CD4-positive, alpha-beta T cell (primary cell): ENCODE data around the gene ALDH1A2. TPM values are rescaled to one million over a fixed set of nuclear protein-coding genes. Genes with fewer than 3 reads are reported as not detected.

Source experiments
- ATAC-seq: fragments of 200-7000 bp; cut with Tn5 transposase; one replicate; pipeline ENCODE4 v1.10.0; 2022; ENCODE audit warnings: mild to moderate bottlenecking; ENCODE audit not compliant: poor library complexity
- CTCF ChIA-PET: fragments of 350-600 bp; sonication (Branson Sonifier 250); formaldehyde crosslinking; loops from one replicate; lab custom pipeline; 2021; ENCODE audit warnings: antibody characterized with exemption, inconsistent platforms; lab: Charles Lee
- POLR2A ChIA-PET: fragments of 350-600 bp; sonication (Branson Sonifier 250); formaldehyde crosslinking; loops from one replicate; lab custom pipeline; 2021; ENCODE audit warnings: antibody characterized with exemption, inconsistent platforms; lab: Charles Lee
- DNase-seq, 14 experiments: peaks; one replicate each; pipeline ENCODE4 v3.0.0-alpha.2; 2013 to 2020; ENCODE audit warnings: mixed read lengths in 2 of 14
- H3K27ac ChIP-seq, 2 donors: one replicate each; pipeline versions ENCODE4 v1.5.1 to v1.7.0; 2013; ENCODE audit warnings: low read length in 2 of 2, low read depth in 1 of 2, mild to moderate bottlenecking in 1 of 2
- H3K27me3 ChIP-seq, 2 experiments: 1 replicate in 1 of 2; 2 replicates in 1 of 2; pipeline versions ENCODE4 v1.6.1 to v1.7.0; 2013; ENCODE audit warnings: low read length in 2 of 2, control low read depth in 1 of 2, mild to moderate bottlenecking in 1 of 2, moderate library complexity in 1 of 2; ENCODE audit not compliant: insufficient read depth in 2 of 2, control insufficient read depth in 1 of 2
- H3K36me3 ChIP-seq: one replicate; pipeline ENCODE4 v1.6.1; 2013; ENCODE audit warnings: low read length, control low read depth; ENCODE audit not compliant: insufficient read depth
- H3K4me1 ChIP-seq: one replicate; pipeline ENCODE4 v1.6.1; 2013; ENCODE audit warnings: low read length, control low read depth; ENCODE audit not compliant: insufficient read depth
- H3K4me3 ChIP-seq: one replicate; pipeline ENCODE4 v1.5.1; 2013; ENCODE audit warnings: mild to moderate bottlenecking, low read length, moderate library complexity
- H3K9me3 ChIP-seq, 2 experiments: 1 replicate in 1 of 2; 2 replicates in 1 of 2; pipeline versions ENCODE4 v1.6.1 to v1.7.0; 2013; ENCODE audit warnings: low read length in 2 of 2, mild to moderate bottlenecking in 2 of 2, control low read depth in 1 of 2, moderate library complexity in 1 of 2; ENCODE audit not compliant: control insufficient read depth in 1 of 2, insufficient read depth in 1 of 2
- H3K27ac Mint-ChIP-seq: one replicate; pipeline ENCODE4 v1.8.0; 2020; ENCODE audit warnings: mixed read lengths
- H3K27me3 Mint-ChIP-seq: one replicate; pipeline ENCODE4 v1.8.0; 2021; ENCODE audit warnings: mixed read lengths
- H3K36me3 Mint-ChIP-seq: one replicate; pipeline ENCODE4 v1.8.0; 2021; ENCODE audit warnings: low read depth, mixed read lengths
- H3K4me1 Mint-ChIP-seq: one replicate; pipeline ENCODE4 v1.8.0; 2021; ENCODE audit warnings: low read depth, mixed read lengths
- H3K4me3 Mint-ChIP-seq: one replicate; pipeline ENCODE4 v1.8.0; 2020; ENCODE audit warnings: mild to moderate bottlenecking, mixed read lengths
- H3K9me3 Mint-ChIP-seq: one replicate; pipeline ENCODE4 v1.8.0; 2020; ENCODE audit warnings: mixed read lengths
- intact Hi-C, 2 experiments: fragments of 100-400 bp; cut with DNase I in 1 of 2; cut with micrococcal nuclease in 1 of 2; formaldehyde crosslinking; loops; one replicate each; pipeline versions ENCODE4 v1.15.1 to v1.9.0; 2023 to 2025; cut with DNase I, micrococcal nuclease
- total RNA-seq, 174 experiments: library from RNA in 2 of 174; stranded (reverse) in 2 of 174; gene quantifications; one replicate each; pipeline ENCODE4 v1.2.3 and lab custom pipeline; 2021 to 2026
- TF ChIP-seq, protein P1 (sequence below): fragments of 200-600 bp; IDR thresholded peaks from one replicate; pipeline ENCODE4 v1.8.0; 2022; ENCODE audit warnings: antibody characterized with exemption, mild to moderate bottlenecking

The ALDH1A2 gene
- total RNA-seq, 2 experiments from 2014 or later: not detected

GRCh38 chr15:57943171-57943570 is 122.3 kb downstream of the ALDH1A2 start:
- H3K9me3 Mint-ChIP-seq: no peaks in the 10 kb centered on the region
- H3K36me3 ChIP-seq: no peaks in the 10 kb centered on the region

DNA sequence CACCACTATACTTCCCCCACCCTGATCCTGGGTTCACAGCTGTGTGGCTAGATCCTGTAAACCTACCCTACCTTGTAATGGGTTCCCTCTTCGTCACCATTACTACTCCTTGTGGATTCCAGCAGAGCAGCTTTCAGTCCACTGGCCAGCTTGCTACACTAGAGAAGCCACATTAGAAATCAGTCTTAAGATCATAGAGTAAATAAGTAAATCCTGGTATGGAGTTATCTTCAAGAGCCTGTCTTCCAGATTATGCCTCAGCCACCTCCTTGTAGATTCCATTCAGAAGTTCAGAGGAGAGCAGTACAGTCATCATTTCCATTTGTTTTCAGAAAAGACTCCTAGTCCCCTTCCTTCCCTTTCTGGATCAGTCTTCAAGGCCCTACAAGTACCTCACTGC is 123.7 kb downstream of the ALDH1A2 start:
- Mint-ChIP-seq H3K27me3 (peaks cover 66% of the 10 kb centered on the region), H3K4me1 (no peaks in the 10 kb centered on the region), H3K9me3 (no peaks in the 10 kb centered on the region), H3K27ac (no peak overlapping the region), H3K4me3 (no peak overlapping the region), H3K36me3 (no peaks in the 10 kb centered on the region)
- ATAC-seq (no peak), DNase-seq (no peak)
- Histone ChIP-seq H3K4me1 (no peaks in the 10 kb centered on the region), H3K27ac (no peak overlapping the region), H3K36me3 (no peaks in the 10 kb centered on the region), H3K27me3 (peaks cover 16 to 43% of the 10 kb centered on the region in 2 experiments), H3K4me3 (no peak overlapping the region), H3K9me3 (no peaks in the 10 kb centered on the region)
- CTCF ChIA-PET: no interaction called here
- intact Hi-C loops: no loop called here
- POLR2A ChIA-PET: no interaction called here
- TF ChIP-seq, protein P1, sequence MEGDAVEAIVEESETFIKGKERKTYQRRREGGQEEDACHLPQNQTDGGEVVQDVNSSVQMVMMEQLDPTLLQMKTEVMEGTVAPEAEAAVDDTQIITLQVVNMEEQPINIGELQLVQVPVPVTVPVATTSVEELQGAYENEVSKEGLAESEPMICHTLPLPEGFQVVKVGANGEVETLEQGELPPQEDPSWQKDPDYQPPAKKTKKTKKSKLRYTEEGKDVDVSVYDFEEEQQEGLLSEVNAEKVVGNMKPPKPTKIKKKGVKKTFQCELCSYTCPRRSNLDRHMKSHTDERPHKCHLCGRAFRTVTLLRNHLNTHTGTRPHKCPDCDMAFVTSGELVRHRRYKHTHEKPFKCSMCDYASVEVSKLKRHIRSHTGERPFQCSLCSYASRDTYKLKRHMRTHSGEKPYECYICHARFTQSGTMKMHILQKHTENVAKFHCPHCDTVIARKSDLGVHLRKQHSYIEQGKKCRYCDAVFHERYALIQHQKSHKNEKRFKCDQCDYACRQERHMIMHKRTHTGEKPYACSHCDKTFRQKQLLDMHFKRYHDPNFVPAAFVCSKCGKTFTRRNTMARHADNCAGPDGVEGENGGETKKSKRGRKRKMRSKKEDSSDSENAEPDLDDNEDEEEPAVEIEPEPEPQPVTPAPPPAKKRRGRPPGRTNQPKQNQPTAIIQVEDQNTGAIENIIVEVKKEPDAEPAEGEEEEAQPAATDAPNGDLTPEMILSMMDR: no peak

More at GRCh38 chr15:57943171-57943570, 122.3 kb downstream of the ALDH1A2 start:
- intact Hi-C loops: no loop called here
- H3K4me1 Mint-ChIP-seq: no peaks in the 10 kb centered on the region
- ATAC-seq (no peak), DNase-seq (no peak)
- no peaks in the 10 kb centered on the region for H3K36me3 Mint-ChIP-seq
- no peak overlapping the region for H3K4me3 ChIP-seq
- no peak overlapping the region for H3K4me3 Mint-ChIP-seq
- no peaks in the 10 kb centered on the region for H3K4me1 ChIP-seq
- H3K9me3 ChIP-seq: no peaks in the 10 kb centered on the region
- peaks cover 52% of the 10 kb centered on the region for H3K27me3 Mint-ChIP-seq
- no peak overlapping the region for H3K27ac ChIP-seq
- H3K27ac Mint-ChIP-seq: no peak overlapping the region
- H3K27me3 ChIP-seq: peaks cover 19 to 48% of the 10 kb centered on the region in 2 experiments
- ChIA-PET POLR2A (no interaction called here), CTCF (no interaction called here)
- TF ChIP-seq, protein P1: no peak

DNA sequence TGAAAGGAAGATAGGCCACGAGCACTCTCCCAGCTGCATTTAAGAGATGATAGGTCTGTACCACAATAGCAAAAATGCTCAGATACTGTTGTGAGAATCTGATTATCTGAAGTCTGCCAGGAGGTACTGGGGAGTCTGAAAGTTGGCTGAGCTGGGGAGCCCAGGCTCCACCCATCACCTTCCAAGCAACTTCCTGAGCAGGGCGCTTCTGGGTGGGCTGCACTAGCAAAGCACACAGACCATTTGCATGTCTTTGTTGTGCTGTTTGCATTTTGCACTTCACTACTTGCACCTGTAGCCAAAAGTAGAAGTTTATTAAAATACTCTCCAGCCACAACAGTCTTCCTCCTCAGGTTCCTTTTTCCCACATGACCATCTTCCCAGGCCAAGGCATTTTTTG is 133.2 kb downstream of the ALDH1A2 start:
- TF ChIP-seq, protein P1: no peak
- ATAC-seq (no peak), DNase-seq (no peak)
- Histone ChIP-seq H3K27ac (no peak overlapping the region), H3K36me3 (no peaks in the 10 kb centered on the region), H3K9me3 (peaks cover 0 to 3% of the 10 kb centered on the region in 2 experiments), H3K4me3 (no peak overlapping the region), H3K4me1 (no peaks in the 10 kb centered on the region), H3K27me3 (peaks cover 0 to 15% of the 10 kb centered on the region in 2 experiments)
- Mint-ChIP-seq H3K27me3 (peaks cover 44% of the 10 kb centered on the region), H3K27ac (no peak overlapping the region), H3K36me3 (no peaks in the 10 kb centered on the region), H3K9me3 (peaks cover 2% of the 10 kb centered on the region), H3K4me3 (no peak overlapping the region), H3K4me1 (no peaks in the 10 kb centered on the region)
- POLR2A ChIA-PET: no interaction called here
- CTCF ChIA-PET: no interaction called here
- intact Hi-C loops: no loop called here
